ACC112 (cell line): Measurements from ENCODE around the gene FBLN1.
"Not testable (repeated sequence)": the region's sequence is repeated elsewhere in the genome, so short reads cannot be mapped to it uniquely, and the experiment has no call there.

ENCODE experiments used
- H2AFZ ChIP-seq: fragments of 200-600 bp; sonication (generic); one replicate; pipeline ENCODE4 v1.6.0; 2017; ENCODE audit warnings: antibody characterized with exemption, low read length; ENCODE audit not compliant: unreplicated experiment
- H3K27ac ChIP-seq: fragments of 200-600 bp; sonication (generic); 2 replicates; pipeline ENCODE4 v1.5.1; 2014; ENCODE audit warnings: low read depth, mild to moderate bottlenecking, antibody characterized with exemption, low read length, moderate library complexity
- H3K27me3 ChIP-seq: fragments of 200-600 bp; sonication (generic); 2 replicates; pipeline ENCODE4 v1.6.1; 2014; ENCODE audit warnings: mild to moderate bottlenecking, antibody characterized with exemption, low read length, moderate library complexity, mixed read lengths; ENCODE audit not compliant: insufficient read depth
- H3K36me3 ChIP-seq: fragments of 200-600 bp; sonication (generic); 2 replicates; pipeline ENCODE4 v1.6.1; 2016; ENCODE audit warnings: mild to moderate bottlenecking, antibody characterized with exemption, low read length, moderate library complexity, mixed read lengths; ENCODE audit not compliant: insufficient read depth
- H3K4me1 ChIP-seq: fragments of 200-600 bp; sonication (generic); one replicate; pipeline ENCODE4 v1.6.1; 2016; ENCODE audit warnings: low read length, mixed read lengths; ENCODE audit not compliant: insufficient read depth, unreplicated experiment, control insufficient read depth
- H3K4me3 ChIP-seq: fragments of 200-600 bp; sonication (generic); 2 replicates; pipeline ENCODE4 v1.5.1; 2014; ENCODE audit warnings: mild to moderate bottlenecking, low read depth, low read length
- H3K79me2 ChIP-seq: fragments of 200-600 bp; sonication (generic); one replicate; pipeline ENCODE4 v1.6.0; 2016; ENCODE audit warnings: low read length; ENCODE audit not compliant: control insufficient read depth, unreplicated experiment, insufficient read depth

The FBLN1 gene

DNA sequence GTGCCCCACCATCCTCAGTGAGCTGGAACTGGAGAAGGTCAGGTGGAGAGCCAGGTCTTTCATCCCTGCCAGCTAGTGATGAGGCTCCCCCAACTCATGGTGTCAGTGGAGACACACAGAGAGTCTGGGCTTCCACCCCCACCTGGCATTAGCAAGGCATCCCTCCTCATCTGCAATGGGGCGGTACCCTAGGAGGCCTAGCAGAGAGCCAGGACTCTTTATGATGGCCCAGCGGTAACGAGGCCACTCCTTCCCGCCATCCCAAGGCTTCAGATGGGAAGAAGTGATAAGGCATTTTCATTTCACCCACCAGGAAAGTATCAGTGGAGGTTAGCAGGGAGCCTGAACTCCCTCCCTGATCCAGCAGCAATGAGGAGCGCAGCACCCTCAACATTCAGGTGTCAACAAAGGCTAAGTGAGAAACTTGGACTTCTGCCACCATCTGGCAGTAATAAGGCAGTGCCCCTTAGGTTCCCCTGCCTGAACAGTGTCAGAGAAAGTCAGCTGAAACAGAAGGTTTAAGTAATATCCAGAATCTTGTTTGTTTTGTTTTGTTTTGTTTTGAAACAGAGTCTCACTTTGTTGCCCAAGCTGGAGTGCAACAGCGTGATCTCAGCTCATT lies 40.5 kb upstream of the FBLN1 start:
- Histone ChIP-seq H3K36me3 (no peaks in the 10 kb centered on the region), H2AFZ (no peak overlapping the region)

DNA sequence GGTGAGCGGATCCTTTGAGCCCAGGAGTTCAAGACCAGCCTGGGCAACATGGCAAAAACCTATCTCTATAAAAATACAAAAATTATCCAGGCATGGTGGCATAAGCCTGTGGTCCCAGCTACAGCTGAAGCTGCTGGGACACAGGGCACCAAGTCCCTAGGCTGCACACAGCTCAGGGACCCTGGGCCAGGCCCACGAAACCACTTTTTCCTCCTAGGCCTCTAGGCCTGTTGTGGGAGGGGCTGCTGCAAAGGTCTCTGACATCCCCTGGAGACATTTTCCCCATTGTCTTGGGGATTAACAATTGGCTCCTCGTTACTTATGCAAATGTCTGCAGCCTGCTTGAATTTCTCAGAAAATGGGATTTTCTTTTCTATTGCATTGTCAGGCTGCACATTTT lies 39.0 kb upstream of the FBLN1 start:
- not testable (repeated sequence) for H3K4me1 ChIP-seq, H3K36me3 ChIP-seq, H3K27me3 ChIP-seq, H2AFZ ChIP-seq, H3K79me2 ChIP-seq, H3K4me3 ChIP-seq, H3K27ac ChIP-seq

More for the DNA sequence above, 40.5 kb upstream of the FBLN1 start:
- no peak overlapping the region for H3K27ac ChIP-seq
- no peaks in the 10 kb centered on the region for H3K27me3 ChIP-seq
- H3K4me1 ChIP-seq = no peaks in the 10 kb centered on the region
- H3K79me2 ChIP-seq = no peaks in the 10 kb centered on the region
- no peak overlapping the region for H3K4me3 ChIP-seq

DNA sequence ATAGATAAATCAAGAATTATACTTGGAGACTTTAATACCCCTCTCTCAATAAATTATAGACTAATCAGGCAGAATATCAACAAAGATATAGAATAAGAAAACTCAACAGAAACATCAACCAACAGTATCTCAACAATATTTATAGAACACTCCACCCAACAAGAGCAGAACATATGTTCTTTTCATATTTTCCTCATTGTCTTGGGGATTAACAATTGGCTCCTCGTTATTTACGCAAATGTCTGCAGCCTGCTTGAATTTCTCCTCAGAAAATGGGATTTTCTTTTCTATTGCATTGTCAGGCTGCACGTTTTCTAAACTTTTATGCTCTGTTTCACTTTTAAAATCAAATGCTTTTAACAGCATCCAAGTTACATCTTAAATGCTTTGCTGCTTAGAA lies 37.0 kb upstream of the FBLN1 start:
- Histone ChIP-seq H3K4me3 (no peak overlapping the region), H3K27me3 (no peaks in the 10 kb centered on the region), H3K36me3 (no peaks in the 10 kb centered on the region), H3K27ac (no peak overlapping the region), H3K4me1 (peaks cover 12% of the 10 kb centered on the region), H2AFZ (no peak overlapping the region), H3K79me2 (no peaks in the 10 kb centered on the region)

GRCh38 chr22:45468872-45469271 lies 33.8 kb upstream of the FBLN1 start:
- Histone ChIP-seq H3K4me3 (peak overlapping the region; percentile 13; the same call in 1 of the 2 replicates), H3K4me1 (peaks cover 16% of the 10 kb centered on the region), H3K27me3 (no peaks in the 10 kb centered on the region), H3K79me2 (no peaks in the 10 kb centered on the region), H3K36me3 (no peaks in the 10 kb centered on the region), H3K27ac (peak overlapping the region; percentile 70), H2AFZ (peak overlapping the region; percentile 51)

- no peaks in the 10 kb centered on the region for H3K79me2 ChIP-seq
- peaks cover 16% of the 10 kb centered on the region for H3K4me1 ChIP-seq
- peak overlapping the region; percentile 82 for H2AFZ ChIP-seq
- no peaks in the 10 kb centered on the region for H3K36me3 ChIP-seq
- H3K27ac ChIP-seq = peak overlapping the region; percentile 70
- peak overlapping the region; percentile 13; the same call in 1 of the 2 replicates for H3K4me3 ChIP-seq
- no peaks in the 10 kb centered on the region for H3K27me3 ChIP-seq
Observed at GRCh38 chr22:45469281-45470073, 33.2 kb upstream of the FBLN1 start.

DNA sequence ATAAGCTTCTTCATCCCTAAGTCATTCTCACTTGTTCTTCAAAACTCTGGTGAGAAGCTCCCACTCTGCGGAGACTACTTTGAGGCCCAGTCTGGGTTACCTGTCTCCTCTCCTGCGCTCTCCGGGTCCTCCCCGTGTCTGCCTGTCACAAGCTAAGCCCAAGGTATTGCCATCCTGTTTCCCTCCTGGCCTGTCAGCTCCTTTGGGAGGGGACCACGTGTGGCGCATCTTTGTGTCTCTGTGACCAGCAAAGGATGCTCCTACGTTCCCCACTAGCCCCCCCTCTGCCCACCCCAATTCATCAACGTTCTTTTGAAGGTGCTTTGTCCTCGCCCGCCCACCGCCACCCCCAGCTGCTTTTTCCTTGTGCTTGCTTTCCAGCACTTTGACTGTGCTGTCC lies 31.8 kb upstream of the FBLN1 start:
- peaks cover 16% of the 10 kb centered on the region for H3K4me1 ChIP-seq
- H2AFZ ChIP-seq = no peak overlapping the region
- no peak overlapping the region for H3K4me3 ChIP-seq
- H3K27ac ChIP-seq = no peak overlapping the region
- no peaks in the 10 kb centered on the region for H3K79me2 ChIP-seq
- H3K27me3 ChIP-seq = no peaks in the 10 kb centered on the region
- H3K36me3 ChIP-seq = no peaks in the 10 kb centered on the region

GRCh38 chr22:45472426-45472825 lies 30.3 kb upstream of the FBLN1 start:
- Histone ChIP-seq H2AFZ (no peak overlapping the region), H3K27ac (no peak overlapping the region), H3K4me1 (peaks cover 16% of the 10 kb centered on the region), H3K27me3 (no peaks in the 10 kb centered on the region), H3K79me2 (no peaks in the 10 kb centered on the region), H3K36me3 (no peaks in the 10 kb centered on the region), H3K4me3 (no peak overlapping the region)

DNA sequence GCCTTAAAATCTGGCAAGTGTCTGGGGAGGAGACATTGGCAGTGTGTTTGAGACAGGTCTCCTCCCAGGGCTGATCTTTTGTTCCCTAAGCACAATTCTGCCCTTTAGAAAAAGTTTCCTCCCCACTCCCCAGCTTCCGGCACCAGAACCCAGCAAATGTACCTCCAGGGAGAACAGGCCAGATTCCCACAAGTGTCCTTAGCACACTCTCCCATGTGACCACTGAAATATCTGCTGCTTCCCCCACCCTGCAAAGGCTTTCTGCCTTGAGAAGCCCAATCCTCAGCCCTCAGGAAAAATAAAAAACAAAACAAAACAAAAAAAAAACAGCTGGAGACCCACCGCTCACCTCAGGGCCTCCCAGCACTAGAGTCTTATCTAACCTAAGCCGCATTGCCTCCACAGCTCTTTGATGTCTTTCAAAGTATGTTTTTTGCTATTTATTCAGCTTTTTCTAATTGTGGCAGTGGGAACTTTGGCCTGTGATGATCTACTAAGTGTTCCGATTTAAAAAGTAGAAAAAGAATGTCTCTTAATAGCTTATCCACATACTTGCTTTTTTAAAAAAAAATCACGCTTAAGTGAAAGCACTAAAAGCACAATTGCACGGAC lies 29.0 kb upstream of the FBLN1 start:
- Histone ChIP-seq H3K36me3 (no peaks in the 10 kb centered on the region), H3K4me3 (no peak overlapping the region), H3K4me1 (peaks cover 20% of the 10 kb centered on the region), H2AFZ (no peak overlapping the region), H3K27me3 (no peaks in the 10 kb centered on the region), H3K79me2 (no peaks in the 10 kb centered on the region), H3K27ac (no peak overlapping the region)

- Histone ChIP-seq H3K4me3 (no peak overlapping the region), H3K36me3 (no peaks in the 10 kb centered on the region), H2AFZ (no peak overlapping the region), H3K4me1 (peaks cover 8% of the 10 kb centered on the region), H3K27me3 (no peaks in the 10 kb centered on the region), H3K79me2 (no peaks in the 10 kb centered on the region), H3K27ac (no peak overlapping the region)
Observed at GRCh38 chr22:45475063-45475747, 27.5 kb upstream of the FBLN1 start.

DNA sequence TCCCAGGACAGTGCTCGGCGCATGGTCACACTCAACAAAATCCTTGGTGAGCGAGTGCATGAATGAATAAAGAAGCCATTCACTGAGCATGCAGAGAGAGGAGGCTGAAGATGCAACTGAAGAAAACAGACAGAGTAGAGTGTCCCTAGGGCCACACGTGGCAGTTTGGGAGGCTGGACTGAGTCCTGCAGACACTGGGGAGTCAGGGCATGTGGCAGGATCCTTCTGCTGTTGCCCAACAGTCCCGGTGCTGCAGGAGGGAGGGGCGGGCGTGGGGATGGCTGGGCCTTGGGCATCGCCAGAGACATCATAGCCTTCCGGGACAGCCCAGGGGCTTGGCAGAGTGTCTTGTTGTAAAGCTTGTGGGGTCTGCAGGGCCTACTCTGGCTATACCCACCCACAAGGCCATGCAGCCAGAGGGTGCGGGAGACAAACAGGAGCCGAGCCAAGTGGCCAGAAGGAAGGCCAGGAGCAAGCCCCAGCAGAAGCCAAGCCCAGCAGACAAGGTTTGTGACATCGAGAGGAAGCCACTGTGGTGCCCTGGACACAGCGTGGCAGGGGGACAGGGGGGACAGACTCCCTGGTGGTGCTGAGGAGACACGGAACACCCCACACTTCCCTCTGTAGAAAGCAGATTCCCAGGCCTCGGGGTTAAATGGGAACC lies 26.7 kb upstream of the FBLN1 start:
- H2AFZ ChIP-seq = no peak overlapping the region
- H3K4me3 ChIP-seq = no peak overlapping the region
- H3K27ac ChIP-seq = no peak overlapping the region
- no peaks in the 10 kb centered on the region for H3K36me3 ChIP-seq
- peaks cover 8% of the 10 kb centered on the region for H3K4me1 ChIP-seq
- H3K79me2 ChIP-seq = no peaks in the 10 kb centered on the region
- H3K27me3 ChIP-seq = no peaks in the 10 kb centered on the region
